H1 (cell line): ENCODE data around the gene RPL36A. TPM values are rescaled to one million over a fixed set of nuclear protein-coding genes. Genes with fewer than 3 reads are reported as not detected.

Experiments
- CTCF ChIA-PET: fragments of 300-600 bp; sonication (Branson Sonifier 250); formaldehyde crosslinking; loops from one replicate; lab custom pipeline; 2021; ENCODE audit not compliant: partially characterized antibody; lab: Charles Lee
- POLR2A ChIA-PET: fragments of 300-600 bp; sonication (Branson Sonifier 250); formaldehyde crosslinking; loops from one replicate; lab custom pipeline; 2021; ENCODE audit warnings: inconsistent platforms; ENCODE audit not compliant: partially characterized antibody; lab: Charles Lee
- DNase-seq, 2 experiments: peaks; one replicate each; pipeline versions ENCODE4 v3.0.0 to v3.0.0-alpha.2; 2010 to 2022; ENCODE audit warnings: low spot score in 2 of 2, low read depth in 1 of 2, mixed read lengths in 1 of 2
- FAIRE-seq: peaks from 2 replicates; lab custom pipeline; 2011; peaks lifted over from hg19 to GRCh38; lab: Jason Lieb, UNC
- H2AFZ ChIP-seq: 2 replicates; pipeline ENCODE4 v1.8.1; 2012; ENCODE audit warnings: low read length, inconsistent platforms
- H2AK5ac ChIP-seq: 2 replicates; pipeline ENCODE4 v1.6.1; 2013; ENCODE audit warnings: low read depth, low read length
- H2BK120ac ChIP-seq: replicated peaks from 2 replicates; pipeline ENCODE3; 2013; ENCODE audit warnings: low read depth, low read length, inconsistent platforms
- H2BK12ac ChIP-seq: 2 replicates; pipeline ENCODE4 v1.6.1; 2013; ENCODE audit warnings: low read depth, low read length
- H2BK15ac ChIP-seq: 2 replicates; pipeline ENCODE4 v1.6.1; 2013; ENCODE audit warnings: low read length
- H2BK20ac ChIP-seq: 2 replicates; pipeline ENCODE4 v1.6.1; 2013; ENCODE audit warnings: low read length
- H2BK5ac ChIP-seq: 2 replicates; pipeline ENCODE4 v1.6.1; 2013; ENCODE audit warnings: low read depth, low read length
- H3K14ac ChIP-seq: 2 replicates; pipeline ENCODE4 v1.6.1; 2013; ENCODE audit warnings: inconsistent platforms; ENCODE audit not compliant: insufficient read length
- H3K18ac ChIP-seq: 2 replicates; pipeline ENCODE4 v1.6.1; 2013; ENCODE audit warnings: low read length; ENCODE audit errors: extremely low read depth
- H3K23ac ChIP-seq: 2 replicates; pipeline ENCODE4 v1.6.1; 2013; ENCODE audit warnings: inconsistent platforms; ENCODE audit not compliant: insufficient read length
- H3K23me2 ChIP-seq: 2 replicates; pipeline ENCODE4 v1.6.1; 2013; ENCODE audit warnings: low read depth, low read length
- H3K27ac ChIP-seq: 2 replicates; pipeline ENCODE4 v1.6.1; 2011; ENCODE audit warnings: low read depth, low read length, inconsistent platforms
- H3K27me3 ChIP-seq, 4 experiments: replicated peaks in 1 of 4; 1 replicate in 1 of 4; 2 replicates in 3 of 4; pipeline versions ENCODE4 v1.6.1 to v1.8.1; 2011 to 2013; ENCODE audit warnings: low read length in 3 of 4, mild to moderate bottlenecking in 3 of 4, inconsistent platforms in 2 of 4, mixed read lengths in 2 of 4, moderate library complexity in 1 of 4; ENCODE audit not compliant: control insufficient read depth in 3 of 4, insufficient read depth in 3 of 4; ENCODE audit errors: extremely low read depth in 1 of 4
- H3K36me3 ChIP-seq, 4 experiments: 2 replicates each; pipeline versions ENCODE4 v1.6.1 to v1.8.1; 2011 to 2013; ENCODE audit warnings: mild to moderate bottlenecking in 4 of 4, low read length in 3 of 4, moderate library complexity in 2 of 4, control low read depth in 1 of 4, inconsistent platforms in 1 of 4; ENCODE audit not compliant: insufficient read depth in 4 of 4, control insufficient read depth in 2 of 4
- H3K4ac ChIP-seq: replicated peaks from 2 replicates; pipeline ENCODE3; 2013; ENCODE audit warnings: low read length, low read depth, mixed read lengths, inconsistent platforms; ENCODE audit not compliant: insufficient read length
- H3K4me1 ChIP-seq, 4 experiments: replicated peaks in 1 of 4; 1 replicate in 1 of 4; 2 replicates in 3 of 4; pipeline versions ENCODE4 v1.6.1 to v1.8.1; 2011 to 2013; ENCODE audit warnings: low read length in 3 of 4, inconsistent platforms in 2 of 4, mixed read lengths in 1 of 4; ENCODE audit not compliant: insufficient read depth in 4 of 4, control insufficient read depth in 3 of 4
- H3K4me2 ChIP-seq, 2 experiments: 2 replicates each; pipeline versions ENCODE4 v1.6.1 to v1.8.1; 2011 to 2013; ENCODE audit warnings: low read depth in 2 of 2, low read length in 2 of 2, control low read depth in 1 of 2, inconsistent platforms in 1 of 2, mild to moderate bottlenecking in 1 of 2; ENCODE audit not compliant: insufficient read depth in 1 of 2
- H3K4me3 ChIP-seq, 4 experiments: fragments of 200-600, 300-600 bp in 1 of 4; sonication (generic), shearing (Covaris generic), sonication (Bioruptor Twin) in 1 of 4; 2 replicates each; pipeline versions ENCODE4 v1.5.1 to v1.8.1; 2011 to 2016; ENCODE audit warnings: low read length in 4 of 4, low read depth in 3 of 4, control low read depth in 2 of 4, inconsistent platforms in 2 of 4, mild to moderate bottlenecking in 2 of 4, mixed read lengths in 1 of 4, moderate library complexity in 1 of 4; ENCODE audit not compliant: insufficient read depth in 2 of 4; ENCODE audit errors: extremely low read depth in 1 of 4
- H3K56ac ChIP-seq: replicated peaks from 2 replicates; pipeline ENCODE3; 2013; ENCODE audit warnings: low read depth, mild to moderate bottlenecking, mixed read lengths, low read length, inconsistent platforms; ENCODE audit not compliant: insufficient read length
- H3K79me1 ChIP-seq: 2 replicates; pipeline ENCODE4 v1.6.1; 2013; ENCODE audit warnings: low read depth, low read length, control low read depth
- H3K79me2 ChIP-seq, 2 experiments: 2 replicates each; pipeline versions ENCODE4 v1.6.1 to v1.8.1; 2012 to 2013; ENCODE audit warnings: low read length in 2 of 2, mild to moderate bottlenecking in 2 of 2, inconsistent platforms in 1 of 2; ENCODE audit not compliant: insufficient read depth in 2 of 2, control insufficient read depth in 1 of 2
- H3K9ac ChIP-seq, 4 experiments: replicated peaks in 1 of 4; 1 replicate in 1 of 4; 2 replicates in 3 of 4; pipeline versions ENCODE4 v1.6.1 to v1.8.1; 2011 to 2013; ENCODE audit warnings: low read depth in 3 of 4, low read length in 3 of 4, control low read depth in 2 of 4, mild to moderate bottlenecking in 2 of 4, moderate library complexity in 2 of 4, inconsistent platforms in 1 of 4; ENCODE audit errors: extremely low read depth in 1 of 4
- H3K9me3 ChIP-seq, 2 experiments: 2 replicates each; pipeline versions ENCODE4 v1.6.1 to v1.8.1; 2012 to 2013; ENCODE audit warnings: mild to moderate bottlenecking in 2 of 2, moderate library complexity in 2 of 2, control low read depth in 1 of 2, inconsistent platforms in 1 of 2, low read depth in 1 of 2, low read length in 1 of 2, mixed read lengths in 1 of 2; ENCODE audit not compliant: insufficient read depth in 2 of 2
- H4K20me1 ChIP-seq, 2 experiments: replicated peaks in 1 of 2; 2 replicates each; pipeline versions ENCODE3 to v1.8.1; 2011 to 2013; ENCODE audit warnings: inconsistent platforms in 2 of 2, low read length in 2 of 2, mild to moderate bottlenecking in 1 of 2; ENCODE audit not compliant: insufficient read depth in 2 of 2, control insufficient read depth in 1 of 2
- H4K5ac ChIP-seq: 2 replicates; pipeline ENCODE4 v1.6.1; 2013; ENCODE audit warnings: low read length, low read depth, mixed read lengths, inconsistent platforms; ENCODE audit not compliant: insufficient read length
- H4K8ac ChIP-seq: 2 replicates; pipeline ENCODE4 v1.8.0; 2013; ENCODE audit warnings: mild to moderate bottlenecking, moderate library complexity, low read length, inconsistent platforms; ENCODE audit not compliant: insufficient read depth; ENCODE audit errors: extremely low read depth
- H4K91ac ChIP-seq: replicated peaks from 2 replicates; pipeline ENCODE3; 2013; ENCODE audit warnings: low read length, mixed read lengths, inconsistent platforms; ENCODE audit not compliant: insufficient read length
- ASH2L ChIP-seq: fragments of 200-600, 300-600 bp; sonication (generic); IDR thresholded peaks from one replicate; pipeline ENCODE4 v1.7.1; 2017; ENCODE audit warnings: low read length
- CHD2 ChIP-seq: IDR thresholded peaks from 2 replicates; pipeline ENCODE4 v1.6.1; 2012; ENCODE audit warnings: low read length, improper control_type of control experiment
- GTF2F1 ChIP-seq: IDR thresholded peaks from 2 replicates; pipeline ENCODE4 v1.6.1; 2012; ENCODE audit warnings: low read depth, low read length, improper control_type of control experiment, borderline replicate concordance
- HDAC6 ChIP-seq: IDR thresholded peaks from one replicate; pipeline ENCODE4 v1.7.1; 2012; ENCODE audit warnings: low read depth, mild to moderate bottlenecking, inconsistent platforms, low read length, moderate library complexity
- RNF2 ChIP-seq: fragments of 200-900, 300-1000 bp; sonication (generic); IDR thresholded peaks from 2 replicates; pipeline ENCODE4 v1.7.1; 2016; ENCODE audit warnings: borderline replicate concordance, low read depth, mild to moderate bottlenecking, antibody characterized with exemption, low read length; ENCODE audit not compliant: poor library complexity, severe bottlenecking; ENCODE audit errors: missing control alignments
- TAF7 ChIP-seq: optimal IDR thresholded peaks from 2 replicates; pipeline ENCODE3; 2011; ENCODE audit warnings: low read depth, mild to moderate bottlenecking, inconsistent platforms, low read length, moderate library complexity, borderline replicate concordance
- WGBS, 2 experiments: shearing (Covaris generic) in 1 of 2; methylation state at CpG; one replicate each; pipeline versions ENCODE4 v1.1.6 to v1.1.7; 2013 to 2015; ENCODE audit warnings: low lambda C conversion rate in 2 of 2, mixed read lengths in 2 of 2, inconsistent platforms in 1 of 2, low coverage in 1 of 2, missing lambda C conversion rate in 1 of 2; ENCODE audit not compliant: insufficient replicate concordance in 2 of 2, insufficient coverage in 1 of 2, insufficient read length in 1 of 2; ENCODE audit errors: extremely low coverage in 1 of 2, missing lambda C conversion rate in 1 of 2; 5-methylcytosine and 5-hydroxymethylcytosine counted together
- polyA plus RNA-seq, 7 experiments: library from polyadenylated mRNA; depleted of rRNA in 3 of 7; stranded (reverse) in 5 of 7; unstranded in 2 of 7; fragments of >200 nt in 5 of 7; fragments of 200-250 nt in 2 of 7; gene quantifications; 1 replicate in 5 of 7; 2 replicates in 1 of 7; 4 replicates in 1 of 7; pipeline versions ENCODE4 v1.2.1 to v1.2.3, GENCODE V29; 2011 to 2013; ENCODE audit warnings: missing spikeins in 2 of 7, mixed read lengths in 2 of 7
- total RNA-seq: library from RNA; stranded (reverse); fragmentation: NEBNext Ultra II Directional; extraction: Animal tissue kit (Norgen Biotek cat#: 25700); gene quantifications from 2 replicates; pipeline ENCODE4 v1.2.1, GENCODE V29; 2021

RPL36A gene
- total and polyA plus RNA-seq, 2 of the 8 experiments (the other 6 are each of a cell fraction or from before 2014, with no cell fraction given) = 271 to 1,587 TPM

DNA sequence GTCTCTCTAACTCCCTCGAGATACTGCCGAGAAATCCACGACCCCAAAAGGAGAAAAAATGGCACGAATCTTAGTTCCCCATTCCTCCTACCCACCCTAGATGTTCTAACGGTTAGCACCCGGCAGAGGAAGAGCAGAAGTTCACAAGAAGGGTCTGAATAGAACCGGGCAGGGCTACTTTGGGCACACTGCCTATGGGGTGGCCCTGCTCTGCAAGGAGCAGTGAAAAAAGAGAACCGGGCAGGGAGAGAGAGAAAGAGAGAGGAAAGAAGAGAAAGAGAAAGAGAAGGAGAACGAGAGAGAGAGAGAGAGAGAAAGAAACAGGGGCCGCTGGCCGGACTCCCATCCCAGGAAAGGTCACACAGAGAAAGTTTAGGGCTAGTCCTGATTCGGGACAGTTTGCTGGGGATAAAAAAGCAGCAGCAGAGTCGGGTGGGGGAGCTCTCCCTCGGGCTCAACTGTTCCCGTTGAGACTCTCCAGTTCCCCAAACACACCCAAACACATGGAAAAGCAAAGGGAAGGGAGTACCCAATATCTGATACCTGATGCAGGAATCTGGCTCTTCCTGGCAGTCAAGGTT is 16.4 kb downstream of the RPL36A start:
- H3K4me1 ChIP-seq = no peaks in the 10 kb centered on the region; a peak in 1 of 7 replicates
- H4K91ac ChIP-seq = no peak overlapping the region
- H3K18ac ChIP-seq = no peak overlapping the region
- H2BK15ac ChIP-seq = no peak overlapping the region
- peaks cover 4% of the 10 kb centered on the region; the same call in 1 of the 2 replicates for H3K23me2 ChIP-seq
- H3K4me2 ChIP-seq = peak overlapping the region; percentile 67 to 72
- H3K14ac ChIP-seq = no peak overlapping the region
- H3K23ac ChIP-seq = no peak overlapping the region
- H2BK20ac ChIP-seq = no peak overlapping the region
- FAIRE-seq (no peak), DNase-seq (peak in 1 of 2 experiments; percentile 43)
- peak overlapping the region; percentile 53 to 97 (median 87) for H3K9ac ChIP-seq
- H3K79me1 ChIP-seq = no peaks in the 10 kb centered on the region
- H2BK12ac ChIP-seq = no peak overlapping the region
- TF ChIP-seq CHD2 (no peak), ASH2L (no peak), TAF7 (no peak), HDAC6 (no peak), RNF2 (no peak), GTF2F1 (no peak)
- H2AFZ ChIP-seq = 0 out of 2 replicates have a peak overlapping the region, but pooled peaks have one; percentile 41
- no peak overlapping the region for H2BK5ac ChIP-seq
- H3K27me3 ChIP-seq = no peaks in the 10 kb centered on the region
- POLR2A ChIA-PET = interaction anchor here (0.7 to 1.3 kb wide), 4 partner anchors 9 to 17 kb away, joined by 3 to 13 read pairs (median 8); partner anchors contain the start of gene RPL36A
- peaks cover 0 to 11% (median 2%) of the 10 kb centered on the region in 4 experiments; a peak in 5 of 8 replicates for H3K36me3 ChIP-seq
- H2BK120ac ChIP-seq = no peak overlapping the region
- 3% methylated on average over 7 of the region's 15 CpGs; no CpG with 5 or more reads in 1 of the 2 experiments for WGBS, 2 experiments
- peak overlapping the region; percentile 71 for H3K27ac ChIP-seq
- H3K79me2 ChIP-seq = peaks cover 5 to 55% of the 10 kb centered on the region in 2 experiments
- H4K5ac ChIP-seq = no peak overlapping the region
- peaks cover 0 to 2% of the 10 kb centered on the region in 2 experiments for H4K20me1 ChIP-seq
- CTCF ChIA-PET = interaction anchor here (1.8 kb wide), 1 partner anchor 16 kb away, joined by 7 read pairs; the partner anchor contains the start of gene RPL36A
- H3K4ac ChIP-seq = no peak overlapping the region
- H3K9me3 ChIP-seq = no peaks in the 10 kb centered on the region
- H3K4me3 ChIP-seq = peak overlapping the region; percentile 87 to 98 (median 92)
- H4K8ac ChIP-seq = no peak overlapping the region; the same call in 1 of the 2 replicates
- no peak overlapping the region for H3K56ac ChIP-seq
- H2AK5ac ChIP-seq = no peak overlapping the region
